Neuronal stem cell (in vitro differentiated cells): ENCODE results near the gene BRINP2.

ENCODE experiments used
- DNase-seq: peaks from one replicate; pipeline ENCODE4 v3.0.0-alpha.2; 2013; ENCODE audit warnings: low spot score
- H2AFZ ChIP-seq: one replicate; pipeline ENCODE4 v1.6.1; 2013; ENCODE audit warnings: mild to moderate bottlenecking, low read length, inconsistent platforms
- H2AK5ac ChIP-seq: 2 replicates; pipeline ENCODE4 v1.6.1; 2013; ENCODE audit warnings: low read depth, mild to moderate bottlenecking, inconsistent platforms, low read length, moderate library complexity, mixed read lengths
- H2BK120ac ChIP-seq: 2 replicates; pipeline ENCODE4 v1.6.1; 2013; ENCODE audit warnings: low read depth, mild to moderate bottlenecking, inconsistent platforms, low read length, moderate library complexity, mixed read lengths
- H2BK12ac ChIP-seq: one replicate; pipeline ENCODE4 v1.6.1; 2013; ENCODE audit warnings: low read length, inconsistent platforms
- H2BK15ac ChIP-seq: 2 replicates; pipeline ENCODE4 v1.6.1; 2013; ENCODE audit warnings: mild to moderate bottlenecking, low read length, inconsistent platforms, mixed read lengths
- H2BK5ac ChIP-seq: one replicate; pipeline ENCODE4 v1.6.1; 2013; ENCODE audit warnings: inconsistent platforms, mild to moderate bottlenecking, low read length, moderate library complexity
- H3K14ac ChIP-seq: one replicate; pipeline ENCODE4 v1.6.1; 2013; ENCODE audit warnings: low read length, inconsistent platforms
- H3K18ac ChIP-seq: 2 replicates; pipeline ENCODE4 v1.6.1; 2013; ENCODE audit warnings: low read length, inconsistent platforms
- H3K23ac ChIP-seq: 2 replicates; pipeline ENCODE4 v1.6.1; 2013; ENCODE audit warnings: low read depth, mild to moderate bottlenecking, mixed read lengths, low read length, inconsistent platforms; ENCODE audit not compliant: poor library complexity
- H3K27ac ChIP-seq: replicated peaks from 3 replicates; pipeline ENCODE4 v1.5.1; 2013; ENCODE audit warnings: low read length, inconsistent platforms
- H3K27me3 ChIP-seq, 3 experiments: 2 replicates each; pipeline ENCODE4 v1.6.1; 2013; ENCODE audit warnings: low read length in 3 of 3, mild to moderate bottlenecking in 2 of 3, inconsistent platforms in 1 of 3, low read depth in 1 of 3, mixed read lengths in 1 of 3, moderate library complexity in 1 of 3; ENCODE audit not compliant: control insufficient read depth in 3 of 3, insufficient read depth in 3 of 3
- H3K36me3 ChIP-seq, 2 donors: replicated peaks in 1 of 2; 2 replicates each; pipeline ENCODE4 v1.6.1; 2013; ENCODE audit warnings: low read length in 2 of 2; ENCODE audit not compliant: control insufficient read depth in 2 of 2, insufficient read depth in 2 of 2
- H3K4ac ChIP-seq: 2 replicates; pipeline ENCODE4 v1.6.1; 2013; ENCODE audit warnings: inconsistent platforms, mild to moderate bottlenecking, low read length, moderate library complexity
- H3K4me1 ChIP-seq, 2 donors: 1 replicate in 1 of 2; 2 replicates in 1 of 2; pipeline ENCODE4 v1.6.1; 2013; ENCODE audit warnings: low read length in 2 of 2, low read depth in 1 of 2; ENCODE audit not compliant: control insufficient read depth in 2 of 2, insufficient read depth in 1 of 2
- H3K4me2 ChIP-seq: one replicate; pipeline ENCODE4 v1.6.1; 2013; ENCODE audit warnings: mild to moderate bottlenecking, low read length, inconsistent platforms; ENCODE audit not compliant: insufficient read depth, poor library complexity, severe bottlenecking
- H3K4me3 ChIP-seq, 2 donors: 2 replicates each; pipeline ENCODE4 v1.5.1; 2013; ENCODE audit warnings: low read length in 2 of 2, mild to moderate bottlenecking in 2 of 2, inconsistent platforms in 1 of 2, moderate library complexity in 1 of 2
- H3K79me1 ChIP-seq: one replicate; pipeline ENCODE4 v1.6.1; 2013; ENCODE audit warnings: low read depth, mild to moderate bottlenecking, inconsistent platforms, low read length, moderate library complexity
- H3K9ac ChIP-seq: one replicate; pipeline ENCODE4 v1.6.1; 2013; ENCODE audit warnings: mild to moderate bottlenecking, low read depth, low read length, inconsistent platforms; ENCODE audit not compliant: poor library complexity
- H3K9me3 ChIP-seq, 2 donors: replicated peaks in 1 of 2; 2 replicates each; pipeline versions ENCODE3 to v1.6.1; 2013; ENCODE audit warnings: low read length in 2 of 2, mild to moderate bottlenecking in 2 of 2, inconsistent platforms in 1 of 2, low read depth in 1 of 2, mixed read lengths in 1 of 2, moderate library complexity in 1 of 2; ENCODE audit not compliant: control insufficient read depth in 2 of 2, insufficient read depth in 1 of 2
- H4K8ac ChIP-seq: one replicate; pipeline ENCODE4 v1.6.1; 2013; ENCODE audit warnings: low read depth, mild to moderate bottlenecking, inconsistent platforms, low read length, moderate library complexity
- H4K91ac ChIP-seq: one replicate; pipeline ENCODE4 v1.6.1; 2013; ENCODE audit warnings: low read length, low read depth, mild to moderate bottlenecking, inconsistent platforms; ENCODE audit not compliant: poor library complexity
- WGBS, 2 donors: extraction: QIAGEN DNeasy Blood & Tissue Kit; methylation state at CpG; one replicate each; pipeline ENCODE4 v1.1.7; 2013; ENCODE audit warnings: missing lambda C conversion rate in 2 of 2, mixed read lengths in 1 of 2; ENCODE audit not compliant: insufficient read length in 2 of 2, insufficient replicate concordance in 1 of 2; ENCODE audit errors: extremely low coverage in 2 of 2; 5-methylcytosine and 5-hydroxymethylcytosine counted together

BRINP2 gene

DNA sequence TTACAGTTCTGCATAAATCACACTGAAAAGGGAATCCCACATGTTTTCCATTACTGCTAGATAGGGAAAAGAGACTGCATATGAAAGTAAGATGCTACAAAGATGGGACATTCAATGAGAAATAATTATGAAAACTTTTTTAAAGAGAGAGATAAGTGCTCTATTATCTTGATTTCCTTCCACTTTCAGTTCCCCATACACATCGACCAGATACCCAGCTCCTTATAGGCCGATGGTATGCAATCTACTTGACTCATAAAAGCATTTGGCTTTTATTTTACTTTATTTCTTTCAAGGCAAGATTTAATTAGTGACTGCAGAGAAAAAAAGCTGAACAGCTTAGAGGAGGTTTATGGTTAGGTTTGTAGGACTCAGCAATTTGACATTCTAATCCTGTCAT is 13.1 kb downstream of the BRINP2 start:
- no peak for DNase-seq
- Histone ChIP-seq H2BK12ac (no peak overlapping the region), H2AFZ (no peak overlapping the region), H3K23ac (no peak overlapping the region), H3K27ac (no peak overlapping the region), H2BK120ac (no peak overlapping the region), H3K4me2 (no peak overlapping the region), H3K9ac (no peak overlapping the region), H3K18ac (no peak overlapping the region), H4K91ac (no peak overlapping the region), H3K4ac (no peak overlapping the region), H3K4me3 (no peak overlapping the region), H3K79me1 (no peaks in the 10 kb centered on the region), H3K27me3 (peaks cover 0 to 15% (median 10%) of the 10 kb centered on the region in 3 experiments), H2AK5ac (no peak overlapping the region), H2BK15ac (no peak overlapping the region), H3K9me3 (no peaks in the 10 kb centered on the region), H2BK5ac (no peak overlapping the region), H4K8ac (no peak overlapping the region), H3K4me1 (peaks cover 0 to 4% of the 10 kb centered on the region in 2 donors), H3K14ac (no peak overlapping the region), H3K36me3 (no peaks in the 10 kb centered on the region)
- WGBS, 2 donors, result no CpG with 5 or more reads among the region's 2 CpGs

DNA sequence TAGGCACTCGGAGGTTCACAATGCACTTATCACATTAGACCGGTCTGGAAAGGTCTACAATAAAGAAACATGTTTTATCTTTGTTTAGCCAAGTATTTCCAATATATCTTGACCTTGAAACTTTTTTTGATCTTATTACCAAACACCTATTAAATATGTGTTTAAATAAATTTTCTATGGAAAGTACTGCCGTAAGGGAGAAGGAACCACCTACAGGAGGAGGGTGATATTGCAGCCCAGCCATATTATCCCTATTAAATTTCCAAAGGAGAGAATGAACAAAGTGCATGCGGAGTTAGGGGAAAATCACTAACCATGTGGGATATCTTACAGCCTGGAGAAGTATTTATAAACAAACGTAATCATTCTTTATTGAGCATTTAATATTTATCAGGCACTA is 14.5 kb downstream of the BRINP2 start:
- WGBS, 2 donors, result no CpG with 5 or more reads among the region's 5 CpGs
- no peak for DNase-seq
- Histone ChIP-seq H3K18ac (no peak overlapping the region), H3K4ac (no peak overlapping the region), H4K91ac (no peak overlapping the region), H3K36me3 (no peaks in the 10 kb centered on the region), H3K14ac (no peak overlapping the region), H3K27ac (no peak overlapping the region), H3K4me2 (no peak overlapping the region), H3K23ac (no peak overlapping the region), H3K27me3 (peaks cover 0 to 15% (median 8%) of the 10 kb centered on the region in 3 experiments), H2BK12ac (no peak overlapping the region), H3K4me3 (no peak overlapping the region), H2AFZ (no peak overlapping the region), H3K79me1 (no peaks in the 10 kb centered on the region), H2BK5ac (no peak overlapping the region), H4K8ac (no peak overlapping the region), H3K9ac (no peak overlapping the region), H3K9me3 (no peaks in the 10 kb centered on the region), H2BK15ac (no peak overlapping the region), H3K4me1 (peaks cover 0 to 4% of the 10 kb centered on the region in 2 donors), H2BK120ac (no peak overlapping the region), H2AK5ac (no peak overlapping the region)

DNA sequence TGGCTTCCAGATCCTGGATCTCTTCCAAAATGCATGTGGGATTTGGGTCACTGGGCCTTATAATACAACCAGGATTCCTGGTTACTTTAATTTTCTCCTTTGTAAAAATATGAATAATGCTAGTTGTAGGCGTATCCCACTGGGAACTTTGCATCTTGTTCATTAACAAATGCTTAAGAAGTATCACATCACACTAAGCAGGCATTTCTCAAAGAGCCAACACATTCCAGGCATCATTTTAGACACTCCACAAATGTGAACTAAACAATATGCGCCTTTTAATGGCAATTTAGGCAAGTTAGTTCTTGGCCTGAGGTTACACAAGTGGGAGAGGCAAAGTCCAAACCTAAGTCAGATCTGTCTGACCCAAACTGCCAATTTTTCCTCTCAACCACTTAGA is 15.9 kb downstream of the BRINP2 start:
- Histone ChIP-seq H3K4me3 (no peak overlapping the region), H3K79me1 (no peaks in the 10 kb centered on the region), H3K18ac (no peak overlapping the region), H2BK15ac (no peak overlapping the region), H4K91ac (no peak overlapping the region), H3K4me2 (no peak overlapping the region), H2AK5ac (no peak overlapping the region), H3K36me3 (no peaks in the 10 kb centered on the region), H3K9me3 (no peaks in the 10 kb centered on the region), H2AFZ (no peak overlapping the region), H3K27ac (no peak overlapping the region), H3K4ac (no peak overlapping the region), H2BK120ac (no peak overlapping the region), H3K27me3 (peaks cover 0 to 4% (median 0%) of the 10 kb centered on the region in 3 experiments), H3K9ac (no peak overlapping the region), H3K4me1 (peaks cover 0 to 1% of the 10 kb centered on the region in 2 donors), H3K14ac (no peak overlapping the region), H2BK12ac (no peak overlapping the region), H2BK5ac (no peak overlapping the region), H3K23ac (no peak overlapping the region), H4K8ac (no peak overlapping the region)
- WGBS, 2 donors, result no CpG with 5 or more reads among the region's 2 CpGs
- no peak for DNase-seq

DNA sequence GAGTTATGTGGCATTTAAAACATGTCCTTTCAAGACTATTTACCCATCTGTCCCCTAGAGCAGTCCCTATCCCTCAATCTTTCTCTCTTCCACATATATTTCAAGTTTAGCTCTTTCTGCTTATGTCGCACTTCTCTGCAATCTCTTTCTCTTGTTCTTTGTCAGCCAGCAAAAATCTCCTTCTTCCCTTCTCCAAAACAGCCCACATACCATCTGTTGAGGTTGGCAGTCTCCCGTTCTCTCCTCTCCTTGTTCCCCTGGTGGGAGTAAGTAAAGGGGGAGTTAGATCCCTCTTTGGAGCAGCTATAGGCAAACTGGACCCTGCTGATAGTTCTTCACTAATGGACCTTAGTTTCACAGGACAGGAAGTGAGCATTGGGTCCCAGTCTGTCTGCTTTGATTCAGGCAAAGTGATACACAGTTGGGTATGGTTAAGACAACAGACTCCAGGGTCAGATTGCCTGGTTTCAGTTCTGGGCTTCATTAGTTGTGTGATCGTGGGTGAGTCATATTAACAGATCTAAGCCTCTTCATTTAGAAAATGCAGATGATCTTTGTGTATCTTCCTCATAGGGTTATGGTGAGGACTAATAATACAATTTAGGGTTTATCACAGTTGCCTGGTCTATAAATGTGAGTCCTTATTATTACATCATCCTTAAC is 19.7 kb downstream of the BRINP2 start:
- WGBS, 2 donors, result no CpG with 5 or more reads among the region's 3 CpGs
- Histone ChIP-seq H3K14ac (no peak overlapping the region), H2BK120ac (no peak overlapping the region), H3K23ac (no peak overlapping the region), H3K9ac (no peak overlapping the region), H3K27ac (no peak overlapping the region), H3K36me3 (no peaks in the 10 kb centered on the region), H3K4me2 (no peak overlapping the region), H3K18ac (no peak overlapping the region), H4K91ac (no peak overlapping the region), H2AFZ (no peak overlapping the region), H3K4me3 (no peak overlapping the region), H4K8ac (no peak overlapping the region), H2BK12ac (no peak overlapping the region), H3K79me1 (no peaks in the 10 kb centered on the region), H2AK5ac (no peak overlapping the region), H2BK15ac (no peak overlapping the region), H3K4ac (no peak overlapping the region), H3K27me3 (no peaks in the 10 kb centered on the region), H2BK5ac (no peak overlapping the region), H3K4me1 (no peaks in the 10 kb centered on the region), H3K9me3 (no peaks in the 10 kb centered on the region)
- DNase-seq, result no peak
